HTERT RPE-1 (cell line): ENCODE data around the gene OTUD3.
"Not testable (repeated sequence)": the region's sequence is repeated elsewhere in the genome, so short reads cannot be mapped to it uniquely, and the experiment has no call there.

Source experiments
- in situ Hi-C: fragments of 300-500 bp; cut with MboI; formaldehyde crosslinking; loops from 4 replicates; pipeline ENCODE4 v1.14.3; 2020; ENCODE audit warnings: low sequenced_read_pairs

The OTUD3 gene

DNA sequence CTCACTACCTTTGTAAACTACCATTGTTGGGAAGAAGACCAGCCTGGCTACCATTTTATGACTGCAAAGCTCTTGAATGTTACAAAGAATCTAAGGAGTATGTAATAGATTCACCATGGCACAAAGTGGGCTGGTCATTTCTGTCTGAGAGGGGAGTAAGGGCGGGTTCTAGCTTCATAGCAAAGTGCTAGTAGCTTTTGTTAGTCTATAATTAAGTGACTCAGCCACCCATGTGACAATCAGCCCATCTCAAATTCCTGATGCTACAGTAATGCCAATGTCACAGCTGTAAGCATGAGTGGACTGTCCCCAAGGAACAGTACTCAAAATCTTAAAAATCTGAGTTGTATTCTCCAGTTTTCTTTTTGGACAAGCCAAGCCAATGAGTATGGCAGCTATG lies 15.4 kb upstream of the OTUD3 start:
- in situ Hi-C loops, result no loop called here

DNA sequence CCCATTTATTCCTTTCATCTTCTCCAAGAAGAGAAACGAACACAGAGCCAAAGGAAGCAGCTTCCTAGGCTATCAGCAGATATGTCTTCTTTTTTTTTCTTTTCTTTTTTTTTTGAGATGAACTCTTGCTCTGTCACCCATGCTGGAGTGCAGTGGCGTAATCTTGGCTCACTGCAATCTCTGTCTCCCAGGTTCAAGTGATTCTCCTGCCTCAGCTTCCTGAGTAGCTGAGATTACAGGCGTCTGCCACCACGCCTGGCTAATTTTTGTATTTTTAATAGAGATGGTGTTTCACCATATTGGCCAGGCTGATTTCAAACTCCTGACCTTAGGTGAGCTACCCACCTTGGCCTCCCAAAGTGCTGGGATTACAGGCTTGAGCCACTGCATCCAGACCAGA lies 13.6 kb upstream of the OTUD3 start:
- in situ Hi-C loops, result not testable (repeated sequence)

DNA sequence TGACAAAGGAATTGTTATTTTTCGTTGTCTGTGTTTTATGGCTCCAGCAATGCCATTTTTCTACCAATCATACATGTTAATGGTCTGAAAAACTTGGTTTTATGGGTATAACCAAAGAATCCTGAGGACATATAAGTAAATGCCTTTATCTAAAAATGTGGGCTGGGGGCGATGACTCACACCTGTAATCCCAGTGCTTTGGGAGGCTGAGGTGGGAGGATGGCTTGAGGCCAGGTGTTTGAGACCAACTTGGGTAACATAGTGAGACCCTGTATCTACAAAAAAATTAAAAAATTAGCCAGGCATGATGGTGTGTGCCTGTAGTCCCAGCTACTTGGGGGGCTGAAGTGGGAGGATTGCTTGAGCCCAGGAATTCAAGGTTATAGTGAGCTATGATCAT lies 12.7 kb upstream of the OTUD3 start:
- in situ Hi-C loops, result not testable (repeated sequence)

DNA sequence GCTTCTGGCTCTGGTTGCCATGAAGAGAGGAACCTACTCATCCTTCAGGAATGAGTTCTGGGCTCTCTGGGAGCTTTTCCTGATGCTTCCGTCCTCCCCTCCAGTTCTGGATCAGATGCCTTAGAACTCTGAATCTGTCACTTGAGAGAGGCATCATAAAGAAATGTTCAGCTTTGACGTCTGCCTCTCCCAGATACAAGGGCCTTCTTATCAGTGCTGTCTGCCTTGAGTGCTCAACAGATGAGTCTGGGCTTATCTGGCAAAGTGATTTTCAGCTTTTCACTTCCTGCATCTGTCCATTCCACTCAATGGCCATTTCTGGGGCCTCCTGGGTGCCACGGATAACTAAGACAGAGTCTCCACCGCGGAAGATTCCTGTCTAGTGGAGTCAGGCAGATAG lies 12.3 kb upstream of the OTUD3 start:
- in situ Hi-C loops, result no loop called here

DNA sequence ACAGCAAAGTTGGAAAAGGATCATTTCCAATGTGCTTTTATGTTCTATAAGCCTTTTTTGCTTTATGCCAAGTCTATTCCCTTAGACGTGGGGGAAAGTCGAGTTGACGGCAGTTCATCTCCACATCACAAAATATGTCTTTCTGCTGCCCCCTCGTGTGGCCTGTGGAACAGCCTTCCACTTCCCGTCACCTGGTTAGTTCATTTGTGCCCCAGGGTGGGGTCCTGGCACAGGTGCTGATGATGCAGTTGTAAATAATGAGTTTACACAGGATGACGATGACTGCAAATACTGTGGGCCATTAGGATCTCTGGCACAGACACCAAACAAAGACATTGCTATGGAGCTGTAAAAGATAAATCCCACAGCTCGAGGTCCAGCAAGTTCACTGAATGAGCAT lies 10.0 kb upstream of the OTUD3 start:
- in situ Hi-C loops, result no loop called here

DNA sequence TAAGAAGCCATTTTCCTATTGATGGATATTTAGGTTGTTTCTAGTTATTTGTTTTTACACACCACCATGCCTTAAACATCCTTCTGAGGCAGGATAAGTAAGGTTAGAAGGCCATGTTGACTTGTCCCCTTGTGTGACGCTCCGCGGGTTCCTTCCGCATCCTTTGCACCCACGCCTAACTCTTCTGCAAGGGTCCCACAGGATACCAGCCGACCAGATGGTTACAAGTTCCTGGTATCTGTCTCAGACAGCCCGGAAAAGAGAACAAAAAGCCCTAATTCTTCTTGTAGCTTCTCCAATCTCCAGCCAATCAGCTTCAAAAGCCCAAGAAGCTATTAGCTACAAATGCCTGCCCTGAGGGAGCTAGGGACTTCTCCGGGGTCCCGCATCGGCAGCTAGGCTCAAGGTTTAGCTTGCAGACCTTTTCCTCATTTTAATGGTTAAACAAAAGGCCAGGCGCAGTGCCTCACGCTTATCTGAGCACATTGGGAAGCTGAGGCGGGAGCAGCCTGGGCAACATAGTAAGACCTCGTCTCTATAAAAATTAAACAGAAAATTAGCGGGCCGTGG lies 4.9 kb upstream of the OTUD3 start:
- in situ Hi-C loops, result no loop called here

DNA sequence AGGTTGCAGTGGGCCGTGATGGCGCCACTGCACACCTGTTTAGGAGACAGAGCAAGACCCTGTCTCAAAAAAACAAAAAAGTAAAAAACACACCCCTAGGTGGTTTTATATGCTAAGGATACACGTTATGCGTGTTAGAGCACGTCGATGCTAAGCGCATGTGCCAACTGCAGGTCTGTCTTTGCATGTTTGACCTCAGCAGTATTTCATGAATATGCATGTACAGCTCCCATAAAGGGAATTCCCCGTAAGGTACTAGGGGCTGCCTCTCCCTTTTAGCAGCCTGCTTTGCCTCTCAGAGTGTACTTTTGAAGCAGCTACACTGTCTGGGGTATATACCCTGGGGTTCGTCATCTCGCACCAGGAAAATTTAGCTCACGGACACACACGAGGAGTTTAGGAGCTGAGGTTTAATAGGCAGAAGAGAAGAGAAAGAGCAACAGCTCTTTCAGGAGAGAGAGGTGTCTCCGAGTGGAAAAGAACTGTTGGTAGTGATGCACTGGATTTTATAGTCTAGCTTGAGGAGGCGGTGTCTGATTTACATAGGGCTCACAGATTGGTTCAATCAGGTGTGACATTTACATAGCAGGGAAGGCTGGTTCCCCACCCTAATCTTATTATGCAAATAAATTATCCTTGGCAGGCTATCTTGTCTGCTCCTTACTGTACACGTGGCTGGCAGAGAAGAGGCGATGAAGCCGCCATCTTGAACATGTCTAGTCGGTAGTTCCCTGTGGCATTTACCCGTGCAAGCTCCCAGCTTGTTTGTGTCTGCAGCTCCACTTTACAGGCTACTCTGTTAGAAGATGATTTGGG lies 4.2 kb upstream of the OTUD3 start:
- in situ Hi-C loops, result no loop called here

DNA sequence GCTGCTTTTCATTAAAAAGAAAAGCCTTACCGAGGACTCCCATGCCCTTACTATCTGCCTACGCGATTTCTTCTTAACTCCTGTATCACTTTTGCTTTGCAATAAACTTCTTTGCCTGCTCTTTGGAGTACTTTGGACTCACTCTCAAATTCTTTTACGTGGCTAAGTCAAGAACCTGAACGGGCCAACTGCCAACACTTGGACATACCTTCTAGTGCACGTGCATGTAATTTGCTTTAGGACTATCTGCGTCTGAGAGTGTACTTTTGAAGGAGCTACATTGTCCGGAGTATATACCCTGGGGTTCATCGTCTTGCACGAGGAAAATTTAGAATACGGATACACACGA lies 3.6 kb upstream of the OTUD3 start:
- in situ Hi-C loops, result no loop called here

DNA sequence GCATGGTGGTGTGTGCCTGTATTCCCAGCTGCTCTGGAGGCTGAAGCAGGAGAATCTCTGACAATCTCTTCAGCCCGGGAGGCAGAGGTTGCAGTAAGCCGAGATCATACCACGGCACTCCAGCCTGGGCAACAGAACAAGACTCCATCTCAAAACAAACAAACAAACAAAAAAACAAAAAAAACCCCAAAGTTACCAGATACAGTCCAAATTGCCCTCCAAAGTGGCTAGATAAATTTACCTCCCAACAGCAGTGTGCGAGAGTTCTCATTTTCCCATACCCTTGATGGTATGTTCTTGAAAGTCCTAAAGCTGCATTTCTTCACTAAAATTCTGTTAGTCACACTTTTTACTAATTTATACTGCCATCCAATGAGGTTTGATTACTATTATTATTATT lies 3.0 kb upstream of the OTUD3 start:
- in situ Hi-C loops, result no loop called here

DNA sequence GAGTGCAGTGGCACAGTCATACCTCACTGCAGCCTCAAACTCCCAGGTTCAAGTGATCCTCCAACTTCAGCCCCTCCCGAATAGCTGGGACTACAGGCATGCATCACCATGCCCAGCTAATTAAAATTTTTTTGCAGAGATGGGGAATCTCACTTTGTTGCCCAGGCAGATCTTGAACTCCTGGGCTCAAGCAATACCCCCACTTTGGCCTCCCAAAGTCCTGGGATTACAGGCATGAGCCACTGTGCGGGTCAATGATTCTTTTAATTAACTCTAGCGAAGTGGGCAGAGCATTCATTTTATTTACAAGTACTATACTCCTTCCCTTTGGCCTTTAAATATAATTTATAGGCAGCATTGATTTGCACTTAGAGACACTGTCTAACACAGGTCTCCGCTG lies 2.5 kb upstream of the OTUD3 start:
- in situ Hi-C loops, result no loop called here

DNA sequence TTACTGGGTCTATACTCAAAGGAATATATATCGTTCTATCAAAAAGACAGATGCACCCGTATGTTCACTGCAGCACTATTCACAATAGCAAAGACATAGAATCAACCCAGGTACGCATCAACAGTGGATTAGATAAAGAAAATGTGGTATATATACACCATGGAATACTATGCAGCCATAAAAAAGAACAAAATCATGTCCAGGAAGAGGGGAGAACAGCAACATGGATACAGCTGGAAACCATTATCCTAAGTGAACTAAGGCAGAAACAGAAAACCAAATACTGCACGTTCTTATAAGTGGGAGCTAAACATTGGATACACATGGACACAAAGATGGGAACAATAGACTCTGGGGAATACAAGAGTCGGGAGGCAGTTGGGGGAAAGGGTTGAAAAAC lies 1.4 kb upstream of the OTUD3 start:
- in situ Hi-C loops, result not testable (repeated sequence)

DNA sequence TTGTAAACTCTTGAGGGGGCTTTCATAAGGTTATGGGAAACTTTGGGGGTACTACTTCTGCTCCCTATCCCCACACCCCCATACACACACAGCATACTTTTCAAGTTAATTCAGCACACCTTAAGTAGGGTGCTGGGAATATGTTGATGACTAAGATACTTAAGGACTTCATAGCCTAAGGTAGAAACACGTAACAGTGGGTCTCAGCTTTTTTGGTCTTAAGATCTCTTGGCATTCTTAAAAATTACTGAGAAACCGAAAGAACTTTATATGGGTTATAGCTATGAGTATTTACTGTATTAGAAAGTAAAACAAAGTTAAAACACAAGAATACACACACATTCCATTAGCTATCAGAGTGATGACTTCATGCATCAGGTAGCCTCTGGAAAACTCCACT lies 2.1 kb downstream of the OTUD3 start:
- in situ Hi-C loops, result no loop called here

DNA sequence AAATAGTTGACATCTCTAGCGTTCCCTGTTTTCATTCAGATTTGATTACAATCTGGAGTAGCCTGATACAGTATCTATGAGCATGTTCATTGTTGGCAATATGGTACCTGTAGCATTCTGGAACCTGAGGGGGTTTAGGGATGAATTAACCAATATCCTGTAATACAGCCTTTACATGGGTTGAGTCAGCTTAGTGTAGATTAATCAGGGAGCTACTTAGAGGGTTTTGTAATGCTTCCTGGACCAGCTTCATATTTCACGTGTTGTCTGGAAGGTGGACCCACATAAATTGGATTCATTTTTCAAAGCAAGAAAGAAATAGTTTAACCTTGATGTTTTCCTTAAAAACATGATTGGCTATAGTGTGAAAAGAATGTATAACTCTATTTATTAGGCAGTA lies 3.6 kb downstream of the OTUD3 start:
- in situ Hi-C loops, result no loop called here

DNA sequence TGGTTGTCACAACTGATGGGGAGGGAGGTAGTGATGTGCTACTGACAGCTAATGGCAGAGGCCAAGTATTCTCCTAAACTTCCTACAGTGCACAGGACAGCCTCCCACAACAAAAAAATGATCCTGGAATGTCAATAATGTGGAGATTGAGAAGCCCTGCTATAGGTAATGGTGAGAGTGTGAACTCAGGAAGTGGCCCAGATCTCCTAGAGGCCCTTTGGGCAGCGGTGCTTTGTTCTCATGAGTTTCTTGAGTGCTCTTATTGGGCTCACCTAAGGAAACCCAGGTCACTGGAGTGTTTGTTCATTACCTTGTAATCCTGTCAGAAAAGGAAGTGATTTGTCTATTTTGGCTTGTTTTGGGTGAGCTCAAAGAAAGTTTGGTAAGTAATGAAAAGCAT lies 5.9 kb downstream of the OTUD3 start:
- in situ Hi-C loops, result no loop called here

DNA sequence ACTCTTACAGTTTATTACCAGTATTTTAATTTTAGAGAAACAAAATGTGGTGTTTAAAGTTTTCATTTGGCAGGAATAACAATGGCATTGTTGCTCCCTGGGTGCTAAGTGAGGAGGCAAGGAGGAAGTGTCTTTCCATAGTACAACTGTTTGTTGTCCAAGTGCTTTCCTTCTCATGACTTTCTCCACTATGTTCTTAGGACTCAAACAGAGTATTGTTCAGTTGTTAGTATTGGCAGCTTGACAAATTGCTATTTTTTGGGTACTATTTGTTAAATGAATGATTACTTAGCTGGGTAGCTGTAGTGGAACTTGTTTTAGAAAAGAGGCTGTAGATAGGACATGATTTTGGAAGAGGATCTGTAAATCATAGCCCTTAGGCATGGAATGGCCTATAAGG lies 7.5 kb downstream of the OTUD3 start:
- in situ Hi-C loops, result no loop called here

DNA sequence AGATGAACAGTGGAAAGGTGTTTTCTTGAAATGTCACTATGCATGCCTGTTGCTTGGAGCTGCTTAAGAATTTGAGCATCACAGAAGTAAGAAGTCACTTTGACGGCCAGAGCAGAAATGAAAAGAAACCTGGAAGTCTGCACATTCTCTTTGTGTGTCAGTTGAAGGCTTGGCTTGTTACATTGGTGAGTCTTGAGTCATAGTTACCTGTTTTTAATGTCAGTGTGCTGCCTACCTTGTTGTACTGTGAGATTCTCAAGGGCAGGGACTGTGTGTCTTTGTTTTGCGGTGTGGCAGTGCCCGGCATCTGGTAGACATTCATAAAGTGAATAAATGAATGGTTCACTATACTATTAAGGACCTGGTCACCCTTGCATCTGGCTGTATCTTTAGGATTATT lies 9.9 kb downstream of the OTUD3 start:
- in situ Hi-C loops, result no loop called here

DNA sequence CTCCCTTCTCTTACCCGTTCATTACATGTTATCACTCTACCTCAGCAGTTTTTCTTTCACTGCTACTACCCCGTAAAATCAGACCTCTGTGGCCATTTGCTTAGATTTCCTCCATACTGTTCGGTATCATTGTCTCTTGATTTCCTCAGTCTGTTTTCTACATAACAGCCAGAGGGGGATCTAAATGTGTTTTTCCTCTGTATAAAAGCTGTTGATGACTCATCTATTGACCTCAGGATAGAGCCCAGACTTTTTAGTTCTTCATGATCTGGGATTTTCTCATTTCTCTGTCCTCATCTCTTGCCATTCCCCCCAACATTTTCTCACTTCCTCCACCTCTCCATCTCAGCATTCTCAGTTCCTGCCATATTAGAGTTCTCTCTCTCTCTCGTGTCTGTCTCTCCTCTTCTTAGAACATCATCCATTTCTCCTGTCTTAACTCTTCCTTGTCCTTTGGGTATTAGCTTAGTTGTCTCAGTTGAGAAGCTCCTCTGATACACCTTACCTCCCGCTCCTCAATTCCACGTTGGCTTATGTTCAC lies 10.5 kb downstream of the OTUD3 start:
- in situ Hi-C loops, result no loop called here

DNA sequence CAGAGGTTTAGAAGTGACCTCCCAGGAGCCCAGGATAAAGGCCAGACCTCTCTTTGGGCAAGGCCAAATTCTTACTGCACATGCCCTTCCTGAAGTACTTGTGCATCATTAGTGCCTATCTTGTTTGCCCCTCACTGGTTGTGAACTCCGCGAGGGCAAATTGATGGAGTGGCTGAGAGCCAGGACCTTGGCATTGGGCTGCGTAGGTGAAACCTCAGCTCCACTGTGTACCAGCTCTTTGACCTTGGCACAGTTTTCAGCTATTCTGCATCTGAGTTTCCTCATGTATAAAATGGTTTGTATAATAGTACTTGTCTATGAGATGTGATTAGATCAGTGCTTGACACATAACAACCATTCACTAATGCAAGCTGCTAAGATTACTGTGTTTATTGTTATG lies 11.5 kb downstream of the OTUD3 start:
- in situ Hi-C loops, result no loop called here

DNA sequence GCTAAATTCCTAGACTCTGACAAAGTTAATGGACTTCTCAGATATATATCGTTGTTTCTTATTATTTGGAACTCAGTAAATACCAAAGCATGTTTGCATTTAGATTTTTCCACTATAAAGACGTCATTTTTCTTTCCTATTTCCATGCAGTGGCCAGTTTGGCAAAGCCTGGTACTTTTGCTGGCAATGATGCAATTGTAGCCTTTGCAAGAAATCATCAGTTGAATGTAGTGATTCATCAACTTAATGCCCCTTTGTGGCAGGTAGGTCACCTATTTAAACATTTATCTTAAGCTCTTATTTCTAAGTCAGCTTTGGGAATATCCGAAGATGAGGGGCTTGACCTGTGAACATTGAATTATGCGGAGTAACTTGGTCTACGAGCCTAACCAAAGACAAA lies 12.0 kb downstream of the OTUD3 start:
- in situ Hi-C loops, result no loop called here

DNA sequence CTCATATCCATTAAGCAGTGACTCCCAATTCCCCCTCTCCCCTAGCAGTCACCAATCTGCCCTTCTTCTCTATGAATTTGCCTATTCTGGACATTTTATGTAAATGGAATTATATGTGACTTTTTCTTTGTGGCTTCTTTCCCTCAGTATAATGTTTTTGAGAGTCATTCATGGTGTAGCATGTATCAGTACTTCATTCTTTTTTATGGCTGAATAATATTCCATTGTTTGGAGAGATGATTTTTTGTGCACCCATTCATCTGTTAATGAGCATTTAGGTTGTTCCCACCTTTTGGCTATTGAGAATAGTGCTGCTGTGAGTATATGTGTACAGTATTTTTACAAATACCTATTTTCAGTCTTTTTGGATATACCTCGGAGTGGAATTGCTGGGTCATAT lies 19.5 kb downstream of the OTUD3 start:
- in situ Hi-C loops, result no loop called here

DNA sequence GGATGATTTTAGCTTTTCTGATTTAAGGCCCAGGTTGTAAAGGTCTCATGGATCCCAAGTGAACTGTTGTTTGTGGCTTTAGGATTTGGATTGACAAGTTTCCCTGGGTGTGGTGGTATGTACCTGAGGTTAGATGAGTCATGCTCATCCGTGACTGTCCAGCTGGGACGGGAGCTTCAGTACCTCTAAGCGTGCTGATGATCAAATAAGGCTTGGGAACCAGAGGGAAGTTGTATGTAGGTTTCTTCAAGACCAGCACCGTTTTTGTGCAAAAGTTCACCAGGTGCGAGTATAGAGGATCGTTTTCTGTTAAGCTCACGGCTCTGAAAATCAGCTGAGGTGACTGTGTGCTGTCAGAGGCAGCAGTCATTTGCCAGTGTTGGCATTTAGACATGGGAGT lies 21.4 kb downstream of the OTUD3 start:
- in situ Hi-C loops, result no loop called here

DNA sequence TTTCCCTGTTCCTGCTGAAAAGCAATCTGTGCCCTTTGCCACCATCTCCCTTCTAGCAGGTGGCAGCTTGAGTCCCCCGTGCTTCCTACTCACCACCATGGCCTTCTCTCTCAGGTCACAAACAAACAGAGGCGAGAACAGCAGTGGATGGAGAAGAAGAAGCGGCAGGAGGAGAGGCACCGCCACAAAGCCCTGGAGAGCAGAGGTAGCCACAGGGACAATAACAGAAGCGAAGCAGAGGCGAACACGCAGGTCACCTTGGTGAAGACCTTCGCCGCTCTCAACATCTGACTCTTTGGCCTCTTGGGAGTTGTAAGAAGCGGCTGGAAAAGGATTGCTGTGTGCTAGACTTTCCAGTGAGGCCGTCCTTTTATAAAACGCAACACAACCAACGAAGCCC lies 25.3 kb downstream of the OTUD3 start:
- in situ Hi-C loops, result no loop called here

DNA sequence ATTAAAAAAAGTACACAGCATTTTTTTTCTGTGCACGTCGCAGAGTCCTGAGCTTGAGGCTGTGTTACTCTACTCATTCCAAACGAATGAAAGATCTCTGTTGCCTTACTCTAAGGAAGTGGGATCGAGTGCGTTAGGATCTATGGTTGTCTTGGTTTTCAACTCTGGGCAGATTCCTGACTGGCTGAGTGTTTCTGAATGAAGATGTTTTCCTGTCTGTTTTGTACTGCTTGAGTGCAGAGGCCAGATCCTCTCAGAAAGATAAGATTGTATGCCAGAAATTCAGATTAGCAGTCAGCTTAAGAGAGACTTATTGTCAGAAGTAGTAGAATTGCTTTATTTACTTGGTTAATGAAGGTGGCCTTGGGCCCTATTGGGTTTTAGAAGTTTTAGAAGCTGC lies 27.2 kb downstream of the OTUD3 start:
- in situ Hi-C loops, result no loop called here
